ENCODE results near the gene ANKRD13D.

ANKRD13D gene

GRCh38 chr11:67262731-67263675, 26.1 kb upstream of the ANKRD13D start:
- peak; percentile 34 for DNase-seq

- no peak for DNase-seq
Measured at GRCh38 chr11:67264260-67264659, 24.8 kb upstream of the ANKRD13D start.

- DNase-seq = no peak
Measured at GRCh38 chr11:67264877-67265632, 24.0 kb upstream of the ANKRD13D start.

- DNase-seq = no peak
Measured at GRCh38 chr11:67265633-67266448, 23.3 kb upstream of the ANKRD13D start.

GRCh38 chr11:67266449-67267187, 22.5 kb upstream of the ANKRD13D start, which contains the start of gene GRK2:
Gene GRK2, plus strand, starts transcription at chr11:67266473. Its CDS starts 227 bp downstream, at chr11:67266700.
- no peak for DNase-seq

- DNase-seq = no peak
Measured at GRCh38 chr11:67267188-67268080, 21.7 kb upstream of the ANKRD13D start.

- DNase-seq = no peak
Measured at GRCh38 chr11:67268081-67268961, 20.8 kb upstream of the ANKRD13D start.

GRCh38 chr11:67268962-67269268, 20.2 kb upstream of the ANKRD13D start:
- DNase-seq = no peak

GRCh38 chr11:67269401-67270255, 19.5 kb upstream of the ANKRD13D start:
- DNase-seq = no peak

- no peak for DNase-seq
Measured at GRCh38 chr11:67270256-67271204, 18.6 kb upstream of the ANKRD13D start.

- no peak for DNase-seq
Measured at GRCh38 chr11:67271205-67271540, 17.9 kb upstream of the ANKRD13D start.

- DNase-seq = no peak
Measured at GRCh38 chr11:67271541-67272284, 17.4 kb upstream of the ANKRD13D start.

GRCh38 chr11:67272327-67273259, 16.5 kb upstream of the ANKRD13D start:
- DNase-seq = no peak

- no peak for DNase-seq
Measured at GRCh38 chr11:67273260-67273990, 15.7 kb upstream of the ANKRD13D start.
